Neural progenitor cell (in vitro differentiated cells): ENCODE results near the gene FYCO1. TPM values are rescaled to one million over a fixed set of nuclear protein-coding genes. Genes with fewer than 3 reads are reported as not detected.

Experiments
- small RNA-seq: library from RNA; depleted of rRNA; stranded (forward); fragments of <200 nt; gene quantifications from one replicate; pipeline ENCODE3, GENCODE V24; 2015
- total RNA-seq: library from RNA; depleted of rRNA; stranded (reverse); fragments of >200 nt; gene quantifications from 2 replicates; pipeline ENCODE4 v1.2.3, GENCODE V29; 2015; ENCODE audit warnings: low replicate concordance

Gene FYCO1
- total RNA-seq, 1 donor from 2014 or later: 6.8 TPM

Small RNA genes lying within 50 kb of the gene (small RNA-seq; reads per million reads assigned to genes)
- gene RF00019: not detected

Other genes starting within 250 kb of the FYCO1 start
- not detected in 2 replicates for gene SLC6A20, start 199.3 kb downstream of the FYCO1 start, total RNA-seq
- 19.0 and 22.5 TPM in 2 replicates for gene LZTFL1, start 153.7 kb downstream of the FYCO1 start, total RNA-seq
- not detected in 2 replicates for gene CCR9, start 109.3 kb downstream of the FYCO1 start, total RNA-seq
- not detected in 2 replicates for gene CXCR6, start 52.4 kb downstream of the FYCO1 start, total RNA-seq
- not detected in 2 replicates for gene XCR1, start 31.7 kb upstream of the FYCO1 start, total RNA-seq
- 0.19 TPM in 1 of 2 replicates, not detected in the other for gene CCR1, start 212.5 kb upstream of the FYCO1 start, total RNA-seq
- not detected in 2 replicates for gene CCR3, start 246.6 kb upstream of the FYCO1 start, total RNA-seq